KMS-11 (cell line): ENCODE measurements around the gene OR6C65.
"Not testable (repeated sequence)": the region's sequence is repeated elsewhere in the genome, so short reads cannot be mapped to it uniquely, and the experiment has no call there.

Experiments
- H2AFZ ChIP-seq: fragments of 200-600 bp; sonication (generic); 2 replicates; pipeline ENCODE4 v1.6.1; 2016; ENCODE audit warnings: antibody characterized with exemption, mixed run types, low read depth
- H3K27ac ChIP-seq: fragments of 200-600 bp; sonication (generic); 2 replicates; pipeline ENCODE4 v1.6.1; 2016; ENCODE audit warnings: mild to moderate bottlenecking, mixed run types
- H3K27me3 ChIP-seq: fragments of 200-600 bp; sonication (generic); 2 replicates; pipeline ENCODE4 v1.6.1; 2017; ENCODE audit warnings: mild to moderate bottlenecking, low read depth, mixed run types, moderate library complexity; ENCODE audit not compliant: insufficient read depth
- H3K36me3 ChIP-seq: fragments of 200-600 bp; sonication (generic); 2 replicates; pipeline ENCODE4 v1.6.1; 2017; ENCODE audit warnings: mild to moderate bottlenecking, mixed run types; ENCODE audit not compliant: insufficient read depth
- H3K4me1 ChIP-seq: fragments of 200-600 bp; sonication (generic); 2 replicates; pipeline ENCODE4 v1.6.1; 2016; ENCODE audit warnings: mild to moderate bottlenecking, low read depth, mixed run types; ENCODE audit not compliant: poor library complexity, severe bottlenecking
- H3K4me2 ChIP-seq: fragments of 200-600 bp; sonication (generic); 2 replicates; pipeline ENCODE4 v1.7.0; 2016; ENCODE audit warnings: mild to moderate bottlenecking, mixed run types
- H3K4me3 ChIP-seq: fragments of 200-600 bp; sonication (generic); IDR thresholded peaks from 2 replicates; pipeline ENCODE4 v1.6.1; 2017; ENCODE audit warnings: low read depth, low read length, mixed read lengths; ENCODE audit not compliant: insufficient read depth
- H3K79me2 ChIP-seq: fragments of 200-600 bp; sonication (generic); 2 replicates; pipeline ENCODE4 v1.6.1; 2016; ENCODE audit warnings: low read depth, mixed run types; ENCODE audit not compliant: insufficient read depth
- H3K9ac ChIP-seq: fragments of 200-600 bp; sonication (generic); 2 replicates; pipeline ENCODE4 v1.6.1; 2016; ENCODE audit warnings: mild to moderate bottlenecking, mixed run types
- H4K20me1 ChIP-seq: fragments of 200-600 bp; sonication (generic); 2 replicates; pipeline ENCODE4 v1.6.1; 2016; ENCODE audit warnings: mild to moderate bottlenecking, mixed run types; ENCODE audit not compliant: insufficient read depth
- TF ChIP-seq, protein P1 (sequence below): fragments of 200-600 bp; sonication (generic); conservative IDR thresholded peaks from 2 replicates; pipeline ENCODE4 v1.6.1; 2017; ENCODE audit warnings: low read depth, mild to moderate bottlenecking, antibody characterized with exemption, low read length, moderate library complexity, mixed read lengths

The OR6C65 gene

GRCh38 chr12:55400229-55400628, at the start of gene OR6C65:
Gene OR6C65, plus strand, starts transcription at chr12:55400529. Its CDS starts 0 bp downstream, at chr12:55400529.
- H3K27me3 ChIP-seq, result no peaks in the 10 kb centered on the region
- no peak within 1 kb of the TSS for H3K27ac ChIP-seq
- no peak within 1 kb of the TSS for H3K9ac ChIP-seq
- no peak within 1 kb of the TSS for H3K4me2 ChIP-seq
- H3K4me3 ChIP-seq, result no peak within 1 kb of the TSS
- H2AFZ ChIP-seq, result no peak within 1 kb of the TSS
- no peaks in the 10 kb centered on the region for H3K36me3 ChIP-seq
- H4K20me1 ChIP-seq, result no peaks in the 10 kb centered on the region
- no peaks in the 10 kb centered on the region for H3K4me1 ChIP-seq
- H3K79me2 ChIP-seq, result no peaks in the 10 kb centered on the region
- TF ChIP-seq, protein P1, sequence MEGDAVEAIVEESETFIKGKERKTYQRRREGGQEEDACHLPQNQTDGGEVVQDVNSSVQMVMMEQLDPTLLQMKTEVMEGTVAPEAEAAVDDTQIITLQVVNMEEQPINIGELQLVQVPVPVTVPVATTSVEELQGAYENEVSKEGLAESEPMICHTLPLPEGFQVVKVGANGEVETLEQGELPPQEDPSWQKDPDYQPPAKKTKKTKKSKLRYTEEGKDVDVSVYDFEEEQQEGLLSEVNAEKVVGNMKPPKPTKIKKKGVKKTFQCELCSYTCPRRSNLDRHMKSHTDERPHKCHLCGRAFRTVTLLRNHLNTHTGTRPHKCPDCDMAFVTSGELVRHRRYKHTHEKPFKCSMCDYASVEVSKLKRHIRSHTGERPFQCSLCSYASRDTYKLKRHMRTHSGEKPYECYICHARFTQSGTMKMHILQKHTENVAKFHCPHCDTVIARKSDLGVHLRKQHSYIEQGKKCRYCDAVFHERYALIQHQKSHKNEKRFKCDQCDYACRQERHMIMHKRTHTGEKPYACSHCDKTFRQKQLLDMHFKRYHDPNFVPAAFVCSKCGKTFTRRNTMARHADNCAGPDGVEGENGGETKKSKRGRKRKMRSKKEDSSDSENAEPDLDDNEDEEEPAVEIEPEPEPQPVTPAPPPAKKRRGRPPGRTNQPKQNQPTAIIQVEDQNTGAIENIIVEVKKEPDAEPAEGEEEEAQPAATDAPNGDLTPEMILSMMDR, result no peak

GRCh38 chr12:55355338-55355737, 45.0 kb upstream of the OR6C65 start:
- not testable (repeated sequence) for H3K9ac ChIP-seq, H3K4me3 ChIP-seq, H3K4me1 ChIP-seq, H3K4me2 ChIP-seq, H4K20me1 ChIP-seq, H3K27me3 ChIP-seq, H3K27ac ChIP-seq, H3K79me2 ChIP-seq, H2AFZ ChIP-seq, H3K36me3 ChIP-seq

GRCh38 chr12:55362675-55363074, 37.7 kb upstream of the OR6C65 start, which contains the start of gene OR6C75:
Gene OR6C75, plus strand, starts transcription at chr12:55362975. Its CDS starts 2,136 bp downstream, at chr12:55365111.
- Histone ChIP-seq H2AFZ (no peak within 1 kb of the TSS), H3K27me3 (no peaks in the 10 kb centered on the region), H3K4me2 (no peak within 1 kb of the TSS), H3K4me3 (no peak within 1 kb of the TSS), H3K27ac (no peak within 1 kb of the TSS), H3K9ac (no peak within 1 kb of the TSS), H3K4me1 (no peaks in the 10 kb centered on the region), H4K20me1 (no peaks in the 10 kb centered on the region), H3K79me2 (no peaks in the 10 kb centered on the region), H3K36me3 (no peaks in the 10 kb centered on the region)
- TF ChIP-seq, protein P1, result no peak

- Histone ChIP-seq H3K9ac (no peak overlapping the region), H4K20me1 (no peaks in the 10 kb centered on the region), H3K4me3 (no peak overlapping the region), H3K79me2 (no peaks in the 10 kb centered on the region), H3K36me3 (no peaks in the 10 kb centered on the region), H3K4me2 (no peak overlapping the region), H3K4me1 (no peaks in the 10 kb centered on the region), H3K27ac (no peak overlapping the region), H3K27me3 (no peaks in the 10 kb centered on the region), H2AFZ (no peak overlapping the region)
- TF ChIP-seq, protein P1, result no peak
Measured at GRCh38 chr12:55365086-55365485, 35.2 kb upstream of the OR6C65 start.

DNA sequence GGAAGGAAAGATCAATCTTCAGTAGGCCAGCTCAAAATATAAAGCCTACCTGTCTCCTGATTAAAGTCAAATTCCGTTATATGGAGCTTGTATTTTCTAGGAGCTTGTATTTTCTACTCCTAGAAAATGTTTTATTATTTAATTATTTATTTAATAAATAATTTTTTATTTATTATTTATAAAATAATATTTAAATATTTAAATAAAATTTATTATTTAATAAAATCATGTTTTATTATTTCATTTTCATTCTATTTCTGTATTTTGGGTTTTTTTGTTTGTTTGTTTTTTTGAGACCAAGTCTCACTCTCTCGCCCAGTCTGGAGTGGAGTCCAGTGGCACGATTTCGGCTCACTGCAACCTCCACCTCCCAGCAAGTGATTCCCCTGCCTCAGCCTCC, 27.8 kb upstream of the OR6C65 start:
- Histone ChIP-seq H4K20me1 (no peaks in the 10 kb centered on the region), H3K36me3 (no peaks in the 10 kb centered on the region), H2AFZ (no peak overlapping the region), H3K4me3 (no peak overlapping the region), H3K4me1 (no peaks in the 10 kb centered on the region), H3K79me2 (no peaks in the 10 kb centered on the region), H3K4me2 (no peak overlapping the region), H3K27ac (no peak overlapping the region), H3K9ac (no peak overlapping the region), H3K27me3 (no peaks in the 10 kb centered on the region)
- TF ChIP-seq, protein P1, result no peak
